ENCODE measurements around the gene AIPL1. TPM values are rescaled to one million over a fixed set of nuclear protein-coding genes. Genes with fewer than 3 reads are reported as not detected.

AIPL1 gene
- total and polyA plus RNA-seq, 8 donors = 0.04 TPM; not detected in 7

DNA sequence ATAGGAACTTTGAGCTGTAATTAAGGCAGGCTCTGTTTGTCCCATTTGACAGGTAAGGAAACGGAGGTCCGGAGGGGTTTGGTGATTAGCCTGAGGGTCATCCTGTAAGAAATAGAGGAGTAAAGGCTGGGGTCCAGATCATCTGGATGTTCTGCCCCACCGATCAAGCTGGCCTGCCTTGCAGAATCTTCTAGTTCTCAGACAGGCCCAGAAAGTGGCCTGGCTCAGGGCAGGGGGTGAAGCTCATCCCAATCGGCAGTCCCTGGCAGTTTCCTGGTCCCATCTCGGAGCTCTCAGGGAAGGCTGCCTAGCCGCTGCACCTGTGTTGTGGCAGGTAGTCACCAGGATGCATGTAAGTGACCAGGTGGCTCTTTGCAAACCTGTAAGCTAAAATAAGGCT, 13.6 kb upstream of the AIPL1 start:
- FAIRE-seq = no peak
- H3K9me3 ChIP-seq = no peaks in the 10 kb centered on the region
- no peaks in the 10 kb centered on the region for H3K4me1 ChIP-seq
- no peak for ATAC-seq
- intact Hi-C loops (cut with DNase I) = no loop called here
- H3K36me3 ChIP-seq = no peaks in the 10 kb centered on the region
- DNase-seq = peak in 1 of 6 donors; percentile 25
- H3K27me3 ChIP-seq = no peaks in the 10 kb centered on the region
- TF ChIP-seq CTCF (IDR thresholded peaks at IDR 0.05) = no peak
- no peak overlapping the region for H3K4me3 ChIP-seq
- H3K27ac ChIP-seq = no peak overlapping the region
- 84 to 93% methylated on average over 6 of the region's 6 CpGs for WGBS, 2 donors

DNA sequence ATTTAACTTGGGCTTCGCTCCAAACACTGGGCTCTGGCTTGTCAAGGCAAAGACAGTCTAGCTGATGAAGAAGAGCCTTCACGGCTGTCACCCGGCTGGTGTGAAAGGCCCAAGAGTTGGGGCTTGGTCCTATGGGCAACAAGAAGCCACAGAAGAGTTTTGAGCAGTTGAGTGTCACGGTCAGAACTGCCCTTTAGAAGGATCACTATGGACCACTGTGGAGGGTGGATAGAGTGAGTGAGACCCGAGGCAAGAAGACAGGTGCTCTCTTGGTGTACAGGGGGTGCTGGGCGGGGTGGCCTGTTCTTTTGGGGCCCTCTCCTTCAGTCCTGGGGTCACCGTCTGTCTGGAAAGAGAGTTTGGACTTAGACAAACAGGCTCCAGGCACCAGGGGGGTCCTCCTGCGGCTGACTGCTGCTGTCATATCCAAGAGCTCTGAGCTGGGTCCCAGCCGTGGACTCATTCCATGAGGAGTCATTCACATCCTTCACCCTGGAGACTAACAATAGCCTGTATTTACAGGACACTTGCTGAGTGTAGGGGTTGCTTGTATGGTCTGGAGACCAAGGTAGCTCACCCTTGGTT, 11.7 kb upstream of the AIPL1 start:
- no peak for FAIRE-seq
- WGBS, 2 donors = 78 to 87% methylated on average over 9 of the region's 9 CpGs
- no peak overlapping the region for H3K4me3 ChIP-seq
- H3K9me3 ChIP-seq = no peaks in the 10 kb centered on the region
- TF ChIP-seq CTCF (IDR thresholded peaks at IDR 0.05) = no peak
- H3K36me3 ChIP-seq = no peaks in the 10 kb centered on the region
- intact Hi-C loops (cut with DNase I) = no loop called here
- peak in 1 of 6 donors; percentile 35 for DNase-seq
- no peak for ATAC-seq
- H3K27me3 ChIP-seq = no peaks in the 10 kb centered on the region
- no peak overlapping the region for H3K27ac ChIP-seq
- H3K4me1 ChIP-seq = no peaks in the 10 kb centered on the region

DNA sequence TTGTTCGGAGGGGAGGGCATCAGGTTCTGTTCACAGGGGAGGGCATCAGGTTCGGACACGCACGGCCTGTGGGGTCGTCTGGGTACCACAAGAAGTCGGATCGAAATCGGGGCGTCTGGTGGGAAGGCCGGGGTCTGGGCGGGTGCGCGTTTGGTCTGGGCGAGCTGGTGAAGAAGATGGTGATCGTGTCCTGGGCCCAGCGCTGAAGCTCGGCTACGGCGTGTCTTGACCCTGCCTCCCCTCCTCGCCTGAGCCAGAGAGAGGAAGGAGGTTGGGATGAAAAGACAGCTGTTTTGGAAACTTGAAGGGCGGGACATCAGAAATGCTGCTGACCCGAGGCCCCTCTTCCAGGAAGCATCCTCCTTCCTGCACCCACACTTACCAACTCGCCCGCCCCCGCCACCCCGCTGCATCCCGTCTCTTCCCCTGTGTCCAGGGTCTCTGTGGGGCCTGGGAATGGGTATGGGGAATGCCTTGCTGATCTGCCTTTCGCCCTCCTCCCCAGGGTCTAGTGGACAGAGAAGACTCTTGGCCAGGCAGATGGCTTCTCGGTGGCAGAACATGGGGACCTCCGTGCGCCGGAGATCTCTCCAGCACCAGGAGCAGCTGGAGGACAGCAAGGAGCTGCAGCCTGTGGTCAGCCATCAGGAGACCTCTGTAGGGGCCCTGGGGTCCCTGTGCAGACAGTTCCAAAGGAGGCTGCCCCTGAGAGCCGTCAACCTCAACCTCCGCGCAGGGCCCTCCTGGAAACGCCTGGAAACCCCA, 9.8 kb upstream of the AIPL1 start:
- intact Hi-C loops (cut with DNase I) = no loop called here
- FAIRE-seq = no peak
- Histone ChIP-seq H3K36me3 (no peaks in the 10 kb centered on the region), H3K4me1 (no peaks in the 10 kb centered on the region), H3K27ac (no peak overlapping the region), H3K27me3 (no peaks in the 10 kb centered on the region), H3K4me3 (peak overlapping the region in 3 of 4 donors; percentile 19 to 61 (median 36)), H3K9me3 (no peaks in the 10 kb centered on the region)
- no peak for TF ChIP-seq CTCF (IDR thresholded peaks at IDR 0.05)
- DNase-seq = no peak
- peak in 2 of 4 donors; percentile 2 to 10 for ATAC-seq
- WGBS, 2 donors = 29 to 31% methylated on average over 35 to 36 of the region's 36 CpGs

DNA sequence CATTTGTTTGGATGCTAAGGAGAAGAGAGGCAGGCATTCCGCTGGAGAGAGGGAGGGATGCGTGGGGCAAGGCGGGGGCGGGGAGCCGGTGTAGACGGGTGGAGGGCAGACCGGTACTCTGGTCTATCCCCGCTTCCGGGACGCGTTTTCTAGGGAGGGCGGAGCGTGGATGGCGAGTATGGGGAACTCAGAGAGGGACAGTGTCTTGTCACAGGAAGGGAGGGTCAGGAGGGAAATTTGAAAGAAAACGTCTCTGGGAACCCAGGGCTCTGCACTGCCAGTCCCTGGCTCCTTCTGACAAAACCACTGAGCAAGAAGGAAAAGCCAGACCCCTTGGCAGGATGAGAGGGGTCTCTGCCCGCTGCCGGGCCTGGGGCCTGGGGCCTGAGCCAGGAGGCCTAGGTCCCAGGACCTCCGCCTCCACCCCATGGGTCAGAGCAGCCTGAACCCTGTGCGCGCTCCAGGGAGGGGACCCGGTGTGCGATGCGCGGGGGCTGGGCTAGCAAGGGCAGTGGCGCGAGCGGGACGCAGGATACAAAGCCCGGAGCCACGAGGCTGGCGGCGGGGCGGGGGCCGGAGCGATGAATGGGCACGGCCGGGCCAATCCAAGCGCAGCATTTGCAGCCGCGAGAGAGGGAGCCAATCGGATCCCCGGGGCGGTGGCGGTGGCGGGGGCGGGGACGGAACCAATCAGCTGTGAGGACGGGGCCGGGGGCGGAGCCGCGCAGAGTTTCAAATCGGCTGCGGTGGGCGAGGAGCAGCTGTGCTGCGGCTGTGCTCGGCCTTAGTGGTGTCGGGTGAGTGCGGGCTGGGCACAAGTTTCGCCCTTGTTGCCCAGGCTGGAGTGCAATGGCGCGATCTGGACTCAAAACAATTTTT, 9.0 kb upstream of the AIPL1 start, which contains the start of gene PIMREG:
Gene PIMREG, plus strand, starts transcription at position 764 of the 879 bp plus-strand sequence. CDS start 656 bp downstream, outside the sequence.
- TF ChIP-seq CTCF (IDR thresholded peaks at IDR 0.05) = no peak
- H3K4me1 ChIP-seq = no peaks in the 10 kb centered on the region
- H3K27me3 ChIP-seq = no peaks in the 10 kb centered on the region
- no peaks in the 10 kb centered on the region for H3K36me3 ChIP-seq
- peak; percentile 81 to 96 (median 90) for DNase-seq
- H3K9me3 ChIP-seq = no peaks in the 10 kb centered on the region
- H3K4me3 ChIP-seq = peak within 1 kb of the TSS; percentile 21 to 61 (median 42)
- peak; percentile 98 to 99 (median 99) for ATAC-seq
- intact Hi-C loops (cut with DNase I) = no loop called here
- 1 to 2% methylated on average over 47 to 62 of the region's 62 CpGs for WGBS, 2 donors
- peak within 1 kb of the TSS in 1 of 4 donors; percentile 4 for H3K27ac ChIP-seq
- FAIRE-seq = no peak

Measured in pancreas (tissue), 10 donors.